WERI-Rb-1 (cell line): ENCODE results near the gene UXS1.

Experiments
- DNase-seq: peaks from one replicate; pipeline ENCODE4 v3.0.0-alpha.2; 2020
- H3K27ac ChIP-seq: fragments of 250-450 bp; sonication (Bioruptor Pico); 2 replicates; pipeline ENCODE4 v1.5.1; 2020; ENCODE audit warnings: mild to moderate bottlenecking, moderate library complexity
- H3K27me3 ChIP-seq: fragments of 250-450 bp; sonication (Bioruptor Pico); 2 replicates; pipeline ENCODE4 v1.5.1; 2021; ENCODE audit warnings: mild to moderate bottlenecking, low read depth, moderate library complexity; ENCODE audit not compliant: insufficient read depth, severe bottlenecking
- H3K36me3 ChIP-seq: fragments of 250-450 bp; sonication (Bioruptor Pico); 2 replicates; pipeline ENCODE4 v1.5.1; 2020; ENCODE audit warnings: mild to moderate bottlenecking, moderate library complexity
- H3K4me3 ChIP-seq: 2 replicates; pipeline ENCODE4 v1.5.1; 2011; ENCODE audit warnings: low read depth, mild to moderate bottlenecking, control low read depth, low read length
- H3K9me3 ChIP-seq: fragments of 250-450 bp; sonication (Bioruptor Pico); 2 replicates; pipeline ENCODE4 v1.5.1; 2021; ENCODE audit warnings: mild to moderate bottlenecking, moderate library complexity; ENCODE audit not compliant: severe bottlenecking
- CTCF ChIP-seq: IDR thresholded peaks from 2 replicates; pipeline ENCODE4 v1.5.1; 2011; ENCODE audit warnings: low read depth, mild to moderate bottlenecking, control low read depth, inconsistent platforms, low read length

The UXS1 gene

GRCh38 chr2:106130251-106130998 lies 63.7 kb downstream of the UXS1 start:
- no peak for TF ChIP-seq CTCF
- no peaks in the 10 kb centered on the region for H3K9me3 ChIP-seq
- peaks cover 12% of the 10 kb centered on the region for H3K36me3 ChIP-seq
- DNase-seq: no peak
- no peak overlapping the region for H3K27ac ChIP-seq
- H3K4me3 ChIP-seq: no peak overlapping the region
- no peaks in the 10 kb centered on the region for H3K27me3 ChIP-seq

GRCh38 chr2:106129592-106129991 lies 64.5 kb downstream of the UXS1 start:
- DNase-seq: no peak
- no peak for TF ChIP-seq CTCF
- no peaks in the 10 kb centered on the region for H3K9me3 ChIP-seq

GRCh38 chr2:106129150-106129549 lies 65.0 kb downstream of the UXS1 start:
- DNase-seq: no peak
- H3K9me3 ChIP-seq: no peaks in the 10 kb centered on the region
- no peak for TF ChIP-seq CTCF

More at GRCh38 chr2:106129592-106129991, 64.5 kb downstream of the UXS1 start:
- peaks cover 12% of the 10 kb centered on the region for H3K36me3 ChIP-seq
- H3K27me3 ChIP-seq: no peaks in the 10 kb centered on the region
- H3K4me3 ChIP-seq: no peak overlapping the region
- no peak overlapping the region for H3K27ac ChIP-seq

GRCh38 chr2:106127776-106128268 lies 66.3 kb downstream of the UXS1 start:
- no peak for TF ChIP-seq CTCF
- H3K27ac ChIP-seq: no peak overlapping the region
- no peaks in the 10 kb centered on the region for H3K9me3 ChIP-seq
- H3K4me3 ChIP-seq: no peak overlapping the region
- no peaks in the 10 kb centered on the region for H3K27me3 ChIP-seq
- H3K36me3 ChIP-seq: peaks cover 21% of the 10 kb centered on the region
- no peak for DNase-seq

More at GRCh38 chr2:106129150-106129549, 65.0 kb downstream of the UXS1 start:
- Histone ChIP-seq H3K27ac (no peak overlapping the region), H3K4me3 (no peak overlapping the region), H3K27me3 (no peaks in the 10 kb centered on the region), H3K36me3 (peaks cover 12% of the 10 kb centered on the region)

- H3K9me3 ChIP-seq: no peaks in the 10 kb centered on the region
- TF ChIP-seq CTCF: no peak
- H3K27me3 ChIP-seq: no peaks in the 10 kb centered on the region
- H3K36me3 ChIP-seq: peaks cover 26% of the 10 kb centered on the region
- no peak for DNase-seq
- no peak overlapping the region for H3K4me3 ChIP-seq
- no peak overlapping the region for H3K27ac ChIP-seq
Observed at GRCh38 chr2:106127282-106127771, 66.8 kb downstream of the UXS1 start.
